Measurements from ENCODE around the gene STAMBP. TPM values are rescaled to one million over a fixed set of nuclear protein-coding genes. Genes with fewer than 3 reads are reported as not detected.
"Not testable (repeated sequence)": the region's sequence is repeated elsewhere in the genome, so short reads cannot be mapped to it uniquely, and the experiment has no call there.

Gene STAMBP
- total RNA-seq, 4 donors from 2014 or later = 14.4 to 27.0 (median 20.0) TPM

DNA sequence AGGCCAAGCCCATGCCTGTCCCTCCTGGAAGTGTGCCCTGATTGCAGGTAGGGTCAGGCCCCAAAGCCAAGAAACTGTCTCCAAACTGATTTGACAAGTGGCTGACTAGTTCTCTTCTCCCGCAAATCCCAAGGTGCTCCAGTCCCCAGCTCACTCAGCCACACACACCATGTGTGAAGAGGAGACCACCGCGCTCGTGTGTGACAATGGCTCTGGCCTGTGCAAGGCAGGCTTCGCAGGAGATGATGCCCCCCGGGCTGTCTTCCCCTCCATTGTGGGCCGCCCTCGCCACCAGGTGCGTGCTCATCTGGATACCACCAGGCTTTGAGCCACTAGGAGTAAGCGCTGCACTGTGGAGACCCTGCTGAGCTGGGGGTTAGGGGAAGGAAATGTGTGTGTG lies 72.4 kb downstream of the STAMBP start:
- ATAC-seq (ENCODE audit: low FRiP score) (no peak), DNase-seq (ENCODE audit: low spot score) (no peak)
- TF ChIP-seq, protein P1, sequence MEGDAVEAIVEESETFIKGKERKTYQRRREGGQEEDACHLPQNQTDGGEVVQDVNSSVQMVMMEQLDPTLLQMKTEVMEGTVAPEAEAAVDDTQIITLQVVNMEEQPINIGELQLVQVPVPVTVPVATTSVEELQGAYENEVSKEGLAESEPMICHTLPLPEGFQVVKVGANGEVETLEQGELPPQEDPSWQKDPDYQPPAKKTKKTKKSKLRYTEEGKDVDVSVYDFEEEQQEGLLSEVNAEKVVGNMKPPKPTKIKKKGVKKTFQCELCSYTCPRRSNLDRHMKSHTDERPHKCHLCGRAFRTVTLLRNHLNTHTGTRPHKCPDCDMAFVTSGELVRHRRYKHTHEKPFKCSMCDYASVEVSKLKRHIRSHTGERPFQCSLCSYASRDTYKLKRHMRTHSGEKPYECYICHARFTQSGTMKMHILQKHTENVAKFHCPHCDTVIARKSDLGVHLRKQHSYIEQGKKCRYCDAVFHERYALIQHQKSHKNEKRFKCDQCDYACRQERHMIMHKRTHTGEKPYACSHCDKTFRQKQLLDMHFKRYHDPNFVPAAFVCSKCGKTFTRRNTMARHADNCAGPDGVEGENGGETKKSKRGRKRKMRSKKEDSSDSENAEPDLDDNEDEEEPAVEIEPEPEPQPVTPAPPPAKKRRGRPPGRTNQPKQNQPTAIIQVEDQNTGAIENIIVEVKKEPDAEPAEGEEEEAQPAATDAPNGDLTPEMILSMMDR (IDR thresholded peaks at IDR 0.05) = no peak

DNA sequence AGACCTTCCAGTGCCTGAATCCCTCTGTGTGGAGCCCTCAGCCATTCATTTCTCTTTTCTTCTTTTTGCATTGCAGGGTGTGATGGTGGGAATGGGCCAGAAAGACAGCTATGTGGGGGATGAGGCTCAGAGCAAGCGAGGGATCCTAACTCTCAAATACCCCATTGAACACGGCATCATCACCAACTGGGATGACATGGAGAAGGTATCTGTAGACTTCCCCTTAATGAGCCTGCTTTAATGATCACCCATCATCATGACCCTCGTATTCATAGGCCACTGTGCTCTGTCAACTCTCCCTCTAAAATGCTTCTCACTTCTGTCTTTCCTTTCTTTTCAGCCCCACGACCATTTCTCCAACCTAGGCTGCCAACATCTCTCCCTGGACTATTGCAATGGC lies 73.5 kb downstream of the STAMBP start:
- DNase-seq (ENCODE audit: low spot score) = no peak
- TF ChIP-seq, protein P1 (IDR thresholded peaks at IDR 0.05) = no peak
- ATAC-seq (ENCODE audit: low FRiP score) = no peak

DNA sequence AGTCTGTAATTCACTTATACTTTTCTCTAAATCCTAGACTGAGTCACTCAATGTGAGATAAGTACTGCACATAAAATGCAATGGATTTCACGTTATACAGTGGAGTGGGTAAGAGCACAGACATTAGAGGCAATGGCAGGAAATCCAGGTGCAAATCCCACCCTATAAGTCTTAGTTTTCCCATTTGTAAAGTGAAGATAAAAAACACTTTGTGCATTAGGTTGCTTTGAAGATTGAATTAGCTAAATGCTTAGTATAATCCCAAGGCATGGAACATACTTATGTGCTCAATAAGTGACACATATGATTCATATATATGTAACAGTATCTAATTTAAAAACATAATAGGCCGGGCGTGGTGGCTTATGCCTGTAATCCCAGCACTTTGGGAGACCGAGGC lies 74.6 kb downstream of the STAMBP start:
- ATAC-seq (ENCODE audit: low FRiP score) (no peak), DNase-seq (ENCODE audit: low spot score) (no peak)
- TF ChIP-seq, protein P1 (IDR thresholded peaks at IDR 0.05) = no peak

DNA sequence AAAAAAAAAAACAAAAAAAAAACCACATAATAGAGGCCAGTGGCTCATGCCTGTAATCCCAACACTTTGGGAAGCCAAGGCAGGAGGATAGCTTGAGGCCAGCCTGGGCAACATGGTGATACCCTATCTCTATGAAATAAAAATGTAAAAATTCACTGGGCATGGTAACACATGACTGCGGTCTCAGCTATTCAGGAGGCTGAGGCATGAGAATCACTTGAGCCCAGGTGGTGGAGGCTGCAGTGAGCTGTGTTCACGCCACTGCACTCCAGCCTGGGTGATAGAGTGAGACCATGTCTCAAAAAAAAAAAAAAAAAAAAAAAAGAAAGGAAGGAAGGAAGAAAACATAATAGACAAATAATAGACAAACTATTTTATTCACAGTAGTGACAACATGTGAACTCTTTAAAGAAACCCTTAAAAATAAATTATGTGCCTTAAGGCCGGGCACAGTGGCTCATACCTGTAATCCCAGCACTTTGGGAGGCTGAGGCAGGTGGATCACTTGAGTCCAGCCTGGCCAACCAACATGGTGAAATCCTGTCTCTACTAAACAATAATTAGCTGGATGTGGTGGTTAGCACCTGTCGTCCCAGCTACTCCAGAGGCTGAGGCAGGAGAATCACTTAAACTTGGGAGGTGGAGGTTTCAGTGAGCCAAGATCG lies 75.3 kb downstream of the STAMBP start:
- ATAC-seq (ENCODE audit: low FRiP score); DNase-seq (ENCODE audit: low spot score): not testable (repeated sequence)

DNA sequence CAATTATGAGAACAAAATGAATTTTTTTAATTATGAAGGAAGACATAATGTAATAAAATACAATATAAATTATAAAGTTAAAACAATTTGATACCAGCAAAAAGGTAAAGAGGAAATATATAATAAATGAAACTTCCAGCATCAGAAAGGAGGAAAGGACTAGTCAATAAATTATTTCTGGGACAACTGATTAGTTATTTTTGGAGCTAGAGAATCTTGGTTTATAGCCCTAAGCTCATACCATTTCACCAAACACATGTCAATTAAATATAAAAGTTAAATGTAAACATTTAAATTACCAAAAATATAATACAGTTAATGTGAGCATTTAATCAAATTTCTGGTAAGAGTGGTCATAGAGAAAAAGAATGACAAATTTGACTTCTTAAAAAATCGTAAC lies 76.2 kb downstream of the STAMBP start:
- ATAC-seq (ENCODE audit: low FRiP score) (no peak), DNase-seq (ENCODE audit: low spot score) (no peak)
- TF ChIP-seq, protein P1 (IDR thresholded peaks at IDR 0.05) = no peak

DNA sequence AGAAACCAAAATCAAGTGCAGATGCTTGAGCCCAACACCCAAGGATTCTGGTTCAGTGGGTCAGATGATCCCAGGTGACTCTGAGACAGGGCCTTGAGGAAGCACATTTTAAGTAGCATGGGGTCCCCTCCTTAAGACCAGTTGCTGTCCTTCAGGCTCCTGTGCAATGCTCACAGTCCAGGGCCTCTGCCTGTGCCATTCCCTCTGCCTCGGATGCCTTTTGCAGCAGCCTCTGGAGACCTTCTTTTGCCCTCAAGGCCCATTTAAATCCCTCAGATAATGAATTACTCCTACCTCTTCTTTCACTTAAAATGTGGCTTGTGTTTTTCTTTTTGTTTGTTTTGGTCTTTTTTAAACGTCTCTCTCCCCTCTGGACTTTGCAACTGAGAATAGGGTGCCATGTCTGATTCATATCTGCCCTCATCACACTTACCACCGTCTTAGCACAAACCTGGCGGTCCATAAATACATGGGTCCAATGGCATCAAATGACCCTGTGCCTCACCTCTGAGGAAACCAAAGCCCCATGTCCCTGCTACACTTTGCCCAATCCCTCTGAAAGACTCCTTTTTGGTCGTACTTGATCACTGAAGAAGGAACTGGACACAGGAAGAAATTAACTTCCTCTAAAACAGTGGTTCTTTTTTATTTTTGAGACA lies 78.2 kb downstream of the STAMBP start:
- no peak for ATAC-seq (ENCODE audit: low FRiP score)
- DNase-seq (ENCODE audit: low spot score) = no peak
- TF ChIP-seq, protein P1 (IDR thresholded peaks at IDR 0.05) = no peak

DNA sequence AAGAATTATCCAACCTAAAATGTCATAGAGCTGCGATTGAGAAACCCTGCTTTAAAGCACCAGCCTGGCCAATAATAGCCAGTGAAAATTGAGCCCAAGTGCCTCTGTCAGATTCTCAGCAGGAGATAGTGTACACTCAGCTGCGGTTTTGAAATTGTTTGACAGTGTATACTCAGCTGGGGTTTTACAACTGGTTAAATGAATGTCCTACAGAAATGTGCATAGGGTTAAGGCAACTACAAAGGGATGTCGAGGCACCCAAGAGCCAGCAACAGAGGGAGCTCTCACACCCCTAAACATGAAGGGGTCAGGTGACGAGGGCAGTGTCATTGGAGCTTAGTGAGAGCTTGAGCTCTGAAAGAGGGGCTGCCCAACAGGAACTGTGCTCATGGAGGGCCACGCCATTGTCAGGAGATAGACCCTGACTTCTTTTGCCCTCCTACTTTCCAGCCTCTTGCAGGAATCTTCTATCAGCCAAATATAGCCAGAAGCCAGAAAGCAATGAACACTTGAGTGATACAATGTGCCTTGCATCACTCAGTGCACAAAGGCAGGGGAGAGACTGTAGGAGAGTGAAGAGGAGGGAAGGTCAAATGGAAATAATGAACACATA lies 79.2 kb downstream of the STAMBP start:
- TF ChIP-seq, protein P1 (IDR thresholded peaks at IDR 0.05) = no peak
- ATAC-seq (ENCODE audit: low FRiP score) (no peak), DNase-seq (ENCODE audit: low spot score) (no peak)

Measured in omental fat pad (tissue), 4 donors.